Keratinocyte (primary cell): ENCODE data around the gene AAMP.

Source experiments
- EZH2 ChIP-seq: IDR thresholded peaks from one replicate; pipeline ENCODE4 v1.6.1; 2012; ENCODE audit warnings: inconsistent platforms, mild to moderate bottlenecking, low read length, moderate library complexity
- TF ChIP-seq, protein P1 (sequence below), 3 experiments: IDR thresholded peaks in 1 of 3; conservative IDR thresholded peaks in 1 of 3; optimal IDR thresholded peaks in 1 of 3; 2 replicates in 2 of 3; 3 replicates in 1 of 3; pipeline versions ENCODE3 to v1.5.1; 2011; ENCODE audit warnings: low read length in 3 of 3, mild to moderate bottlenecking in 3 of 3, moderate library complexity in 2 of 3, control low read depth in 1 of 3, inconsistent platforms in 1 of 3; ENCODE audit not compliant: insufficient read depth in 2 of 3; ENCODE audit errors: extremely low read depth in 1 of 3

DNA sequence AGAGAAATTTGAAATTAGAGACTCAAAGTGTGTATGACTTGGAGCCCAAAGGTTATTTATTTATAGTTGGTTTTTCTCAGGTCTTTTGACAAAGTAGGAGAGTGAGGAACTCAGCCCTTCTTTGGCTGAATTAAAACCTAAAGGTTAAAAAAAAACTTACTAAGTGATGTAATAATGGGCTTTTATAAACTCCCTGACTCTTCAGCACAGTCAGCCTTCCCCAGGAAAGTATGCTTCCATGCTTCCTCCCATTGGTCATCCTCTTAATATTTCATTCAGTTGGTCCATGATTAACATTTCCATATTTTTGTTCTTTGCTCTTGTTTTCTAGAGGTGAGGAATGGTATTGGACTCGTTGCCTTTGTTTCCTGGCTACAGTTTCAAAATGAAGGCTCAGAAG, 45.8 kb downstream of the AAMP start:
- TF ChIP-seq, protein P1, sequence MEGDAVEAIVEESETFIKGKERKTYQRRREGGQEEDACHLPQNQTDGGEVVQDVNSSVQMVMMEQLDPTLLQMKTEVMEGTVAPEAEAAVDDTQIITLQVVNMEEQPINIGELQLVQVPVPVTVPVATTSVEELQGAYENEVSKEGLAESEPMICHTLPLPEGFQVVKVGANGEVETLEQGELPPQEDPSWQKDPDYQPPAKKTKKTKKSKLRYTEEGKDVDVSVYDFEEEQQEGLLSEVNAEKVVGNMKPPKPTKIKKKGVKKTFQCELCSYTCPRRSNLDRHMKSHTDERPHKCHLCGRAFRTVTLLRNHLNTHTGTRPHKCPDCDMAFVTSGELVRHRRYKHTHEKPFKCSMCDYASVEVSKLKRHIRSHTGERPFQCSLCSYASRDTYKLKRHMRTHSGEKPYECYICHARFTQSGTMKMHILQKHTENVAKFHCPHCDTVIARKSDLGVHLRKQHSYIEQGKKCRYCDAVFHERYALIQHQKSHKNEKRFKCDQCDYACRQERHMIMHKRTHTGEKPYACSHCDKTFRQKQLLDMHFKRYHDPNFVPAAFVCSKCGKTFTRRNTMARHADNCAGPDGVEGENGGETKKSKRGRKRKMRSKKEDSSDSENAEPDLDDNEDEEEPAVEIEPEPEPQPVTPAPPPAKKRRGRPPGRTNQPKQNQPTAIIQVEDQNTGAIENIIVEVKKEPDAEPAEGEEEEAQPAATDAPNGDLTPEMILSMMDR (optimal IDR thresholded peaks at IDR 0.05 in 1 of 3, IDR thresholded peaks at IDR 0.05 in 1 of 3, conservative IDR thresholded peaks at IDR 0.05 in 1 of 3; ENCODE audit: extremely low read depth in 1 of 3, insufficient read depth in 2 of 3, low read length in 3 of 3), result no peak
- no peak for TF ChIP-seq EZH2
